ENCODE data around the gene INAFM2.

The INAFM2 gene

GRCh38 chr15:40275954-40276353 lies 47.5 kb upstream of the INAFM2 start (continued):
- TF ChIP-seq, protein P1, sequence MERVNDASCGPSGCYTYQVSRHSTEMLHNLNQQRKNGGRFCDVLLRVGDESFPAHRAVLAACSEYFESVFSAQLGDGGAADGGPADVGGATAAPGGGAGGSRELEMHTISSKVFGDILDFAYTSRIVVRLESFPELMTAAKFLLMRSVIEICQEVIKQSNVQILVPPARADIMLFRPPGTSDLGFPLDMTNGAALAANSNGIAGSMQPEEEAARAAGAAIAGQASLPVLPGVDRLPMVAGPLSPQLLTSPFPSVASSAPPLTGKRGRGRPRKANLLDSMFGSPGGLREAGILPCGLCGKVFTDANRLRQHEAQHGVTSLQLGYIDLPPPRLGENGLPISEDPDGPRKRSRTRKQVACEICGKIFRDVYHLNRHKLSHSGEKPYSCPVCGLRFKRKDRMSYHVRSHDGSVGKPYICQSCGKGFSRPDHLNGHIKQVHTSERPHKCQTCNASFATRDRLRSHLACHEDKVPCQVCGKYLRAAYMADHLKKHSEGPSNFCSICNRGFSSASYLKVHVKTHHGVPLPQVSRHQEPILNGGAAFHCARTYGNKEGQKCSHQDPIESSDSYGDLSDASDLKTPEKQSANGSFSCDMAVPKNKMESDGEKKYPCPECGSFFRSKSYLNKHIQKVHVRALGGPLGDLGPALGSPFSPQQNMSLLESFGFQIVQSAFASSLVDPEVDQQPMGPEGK (tag by site-specific recombination; IDR thresholded peaks at IDR 0.05) = no peak
- no peak for TF ChIP-seq SALL2 (tag by site-specific recombination; IDR thresholded peaks at IDR 0.05; ENCODE audit: borderline replicate concordance)
- TF ChIP-seq ZNF585B (tag by site-specific recombination; IDR thresholded peaks at IDR 0.05) = no peak
- no peak for TF ChIP-seq ZSCAN16 (tag by site-specific recombination; IDR thresholded peaks at IDR 0.05)
- no peak for TF ChIP-seq ZNF701 (tag by site-specific recombination; IDR thresholded peaks at IDR 0.05)
- TF ChIP-seq ZFP3 (tag by site-specific recombination; IDR thresholded peaks at IDR 0.05; ENCODE audit: low read depth) = no peak

GRCh38 chr15:40276927-40277326 lies 46.6 kb upstream of the INAFM2 start:
- no peak for TF ChIP-seq ZNF324 (tag by site-specific recombination; IDR thresholded peaks at IDR 0.05)
- no peak for TF ChIP-seq ZNF211 (tag by site-specific recombination; IDR thresholded peaks at IDR 0.05; ENCODE audit: low read depth)
- no peak for TF ChIP-seq ZNF157 (tag by site-specific recombination; IDR thresholded peaks at IDR 0.05)
- no peak for TF ChIP-seq IKZF3 (tag by site-specific recombination; IDR thresholded peaks at IDR 0.05)
- TF ChIP-seq ZNF701 (tag by site-specific recombination; IDR thresholded peaks at IDR 0.05) = no peak
- no peak for TF ChIP-seq YY2 (tag by site-specific recombination; IDR thresholded peaks at IDR 0.05)
- no peak for TF ChIP-seq ZNF623 (tag by site-specific recombination; IDR thresholded peaks at IDR 0.05)
- no peak for TF ChIP-seq ZNF302 (tag by site-specific recombination; IDR thresholded peaks at IDR 0.05; ENCODE audit: low read depth)
- TF ChIP-seq ZNF529 (tag by site-specific recombination; IDR thresholded peaks at IDR 0.05; ENCODE audit: insufficient replicate concordance) = no peak
- TF ChIP-seq ZNF843 (tag by site-specific recombination; IDR thresholded peaks at IDR 0.05) = no peak
- TF ChIP-seq ZNF600 (tag by site-specific recombination; IDR thresholded peaks at IDR 0.05) = no peak
- no peak for TF ChIP-seq ZEB2 (tag by site-specific recombination; IDR thresholded peaks at IDR 0.05)
- no peak for TF ChIP-seq GLI2 (tag by site-specific recombination; IDR thresholded peaks at IDR 0.05; ENCODE audit: borderline replicate concordance, low read depth)
- TF ChIP-seq KLF16 (tag by site-specific recombination; IDR thresholded peaks at IDR 0.05) = no peak
- no peak for TF ChIP-seq EGR2 (tag by site-specific recombination; IDR thresholded peaks at IDR 0.05; ENCODE audit: low read depth)
- H3K36me3 ChIP-seq (ENCODE audit: control insufficient read depth in 2 of 2, insufficient read depth in 1 of 2, low read length in 2 of 2) = no peaks in the 10 kb centered on the region
- H3K9me3 ChIP-seq (ENCODE audit: control insufficient read depth, insufficient read depth, low read depth, low read length) = no peaks in the 10 kb centered on the region
- H3K4me3 ChIP-seq (ENCODE audit: low read depth, low read length) = no peak overlapping the region
- CTCF ChIA-PET = interaction anchor here (1.1 to 10.6 kb wide), 4 partner anchors 8 to 44 kb away, joined by 3 to 248 read pairs (median 6); partner anchors contain the start of gene PLCB2
- no peaks in the 10 kb centered on the region for H3K4me1 ChIP-seq (ENCODE audit: control insufficient read depth, insufficient read depth, low read length)
- POLR2A ChIA-PET = no interaction called here
- H3K27ac ChIP-seq (ENCODE audit: extremely low read depth, low read depth, low read length) = no peak overlapping the region

- CTCF ChIA-PET = interaction anchor here (0.7 to 10.6 kb wide), 7 partner anchors 8 to 61 kb away, joined by 3 to 248 read pairs (median 4); partner anchors contain the start of gene PLCB2
- POLR2A ChIA-PET = no interaction called here
- no peaks in the 10 kb centered on the region for H3K36me3 ChIP-seq (ENCODE audit: control insufficient read depth in 2 of 2, insufficient read depth in 1 of 2, low read length in 2 of 2)
- no peaks in the 10 kb centered on the region for H3K9me3 ChIP-seq (ENCODE audit: control insufficient read depth, insufficient read depth, low read depth, low read length)
- no peaks in the 10 kb centered on the region for H3K4me1 ChIP-seq (ENCODE audit: control insufficient read depth, insufficient read depth, low read length)
- H3K4me3 ChIP-seq (ENCODE audit: low read depth, low read length) = no peak overlapping the region
- H3K27ac ChIP-seq (ENCODE audit: extremely low read depth, low read depth, low read length) = no peak overlapping the region
- TF ChIP-seq, protein P1 (tag by site-specific recombination; IDR thresholded peaks at IDR 0.05) = no peak
- TF ChIP-seq ZNF549 (tag by site-specific recombination; IDR thresholded peaks at IDR 0.05) (no peak), HOXA7 (CRISPR knock-in tag; IDR thresholded peaks at IDR 0.05; ENCODE audit: borderline replicate concordance) (no peak), ZBTB1 (tag by site-specific recombination; IDR thresholded peaks at IDR 0.05) (no peak), EGR2 (tag by site-specific recombination; IDR thresholded peaks at IDR 0.05; ENCODE audit: low read depth) (no peak), GLI2 (tag by site-specific recombination; IDR thresholded peaks at IDR 0.05; ENCODE audit: borderline replicate concordance, low read depth) (no peak), ZNF155 (tag by site-specific recombination; IDR thresholded peaks at IDR 0.05) (no peak)
Observed at GRCh38 chr15:40277471-40277870, 46.0 kb upstream of the INAFM2 start.
